H1 (cell line): ENCODE data around the gene SULF2. TPM values are rescaled to one million over a fixed set of nuclear protein-coding genes. Genes with fewer than 3 reads are reported as not detected.

ENCODE experiments used
- CTCF ChIA-PET: fragments of 300-600 bp; sonication (Branson Sonifier 250); formaldehyde crosslinking; loops from one replicate; lab custom pipeline; 2021; ENCODE audit not compliant: partially characterized antibody; lab: Charles Lee
- POLR2A ChIA-PET: fragments of 300-600 bp; sonication (Branson Sonifier 250); formaldehyde crosslinking; loops from one replicate; lab custom pipeline; 2021; ENCODE audit warnings: inconsistent platforms; ENCODE audit not compliant: partially characterized antibody; lab: Charles Lee
- DNase-seq, 2 experiments: peaks; one replicate each; pipeline versions ENCODE4 v3.0.0 to v3.0.0-alpha.2; 2010 to 2022; ENCODE audit warnings: low spot score in 2 of 2, low read depth in 1 of 2, mixed read lengths in 1 of 2
- FAIRE-seq: peaks from 2 replicates; lab custom pipeline; 2011; peaks lifted over from hg19 to GRCh38; lab: Jason Lieb, UNC
- H2AFZ ChIP-seq: 2 replicates; pipeline ENCODE4 v1.8.1; 2012; ENCODE audit warnings: low read length, inconsistent platforms
- H2AK5ac ChIP-seq: 2 replicates; pipeline ENCODE4 v1.6.1; 2013; ENCODE audit warnings: low read depth, low read length
- H2BK120ac ChIP-seq: replicated peaks from 2 replicates; pipeline ENCODE3; 2013; ENCODE audit warnings: low read depth, low read length, inconsistent platforms
- H2BK12ac ChIP-seq: 2 replicates; pipeline ENCODE4 v1.6.1; 2013; ENCODE audit warnings: low read depth, low read length
- H2BK15ac ChIP-seq: 2 replicates; pipeline ENCODE4 v1.6.1; 2013; ENCODE audit warnings: low read length
- H2BK20ac ChIP-seq: 2 replicates; pipeline ENCODE4 v1.6.1; 2013; ENCODE audit warnings: low read length
- H2BK5ac ChIP-seq: 2 replicates; pipeline ENCODE4 v1.6.1; 2013; ENCODE audit warnings: low read depth, low read length
- H3K14ac ChIP-seq: 2 replicates; pipeline ENCODE4 v1.6.1; 2013; ENCODE audit warnings: inconsistent platforms; ENCODE audit not compliant: insufficient read length
- H3K18ac ChIP-seq: 2 replicates; pipeline ENCODE4 v1.6.1; 2013; ENCODE audit warnings: low read length; ENCODE audit errors: extremely low read depth
- H3K23ac ChIP-seq: 2 replicates; pipeline ENCODE4 v1.6.1; 2013; ENCODE audit warnings: inconsistent platforms; ENCODE audit not compliant: insufficient read length
- H3K23me2 ChIP-seq: 2 replicates; pipeline ENCODE4 v1.6.1; 2013; ENCODE audit warnings: low read depth, low read length
- H3K27ac ChIP-seq: 2 replicates; pipeline ENCODE4 v1.6.1; 2011; ENCODE audit warnings: low read depth, low read length, inconsistent platforms
- H3K27me3 ChIP-seq, 4 experiments: replicated peaks in 1 of 4; 1 replicate in 1 of 4; 2 replicates in 3 of 4; pipeline versions ENCODE4 v1.6.1 to v1.8.1; 2011 to 2013; ENCODE audit warnings: low read length in 3 of 4, mild to moderate bottlenecking in 3 of 4, inconsistent platforms in 2 of 4, mixed read lengths in 2 of 4, moderate library complexity in 1 of 4; ENCODE audit not compliant: control insufficient read depth in 3 of 4, insufficient read depth in 3 of 4; ENCODE audit errors: extremely low read depth in 1 of 4
- H3K36me3 ChIP-seq, 4 experiments: 2 replicates each; pipeline versions ENCODE4 v1.6.1 to v1.8.1; 2011 to 2013; ENCODE audit warnings: mild to moderate bottlenecking in 4 of 4, low read length in 3 of 4, moderate library complexity in 2 of 4, control low read depth in 1 of 4, inconsistent platforms in 1 of 4; ENCODE audit not compliant: insufficient read depth in 4 of 4, control insufficient read depth in 2 of 4
- H3K4ac ChIP-seq: replicated peaks from 2 replicates; pipeline ENCODE3; 2013; ENCODE audit warnings: low read length, low read depth, mixed read lengths, inconsistent platforms; ENCODE audit not compliant: insufficient read length
- H3K4me1 ChIP-seq, 4 experiments: replicated peaks in 1 of 4; 1 replicate in 1 of 4; 2 replicates in 3 of 4; pipeline versions ENCODE4 v1.6.1 to v1.8.1; 2011 to 2013; ENCODE audit warnings: low read length in 3 of 4, inconsistent platforms in 2 of 4, mixed read lengths in 1 of 4; ENCODE audit not compliant: insufficient read depth in 4 of 4, control insufficient read depth in 3 of 4
- H3K4me2 ChIP-seq, 2 experiments: 2 replicates each; pipeline versions ENCODE4 v1.6.1 to v1.8.1; 2011 to 2013; ENCODE audit warnings: low read depth in 2 of 2, low read length in 2 of 2, control low read depth in 1 of 2, inconsistent platforms in 1 of 2, mild to moderate bottlenecking in 1 of 2; ENCODE audit not compliant: insufficient read depth in 1 of 2
- H3K4me3 ChIP-seq, 4 experiments: fragments of 200-600, 300-600 bp in 1 of 4; sonication (generic), shearing (Covaris generic), sonication (Bioruptor Twin) in 1 of 4; 2 replicates each; pipeline versions ENCODE4 v1.5.1 to v1.8.1; 2011 to 2016; ENCODE audit warnings: low read length in 4 of 4, low read depth in 3 of 4, control low read depth in 2 of 4, inconsistent platforms in 2 of 4, mild to moderate bottlenecking in 2 of 4, mixed read lengths in 1 of 4, moderate library complexity in 1 of 4; ENCODE audit not compliant: insufficient read depth in 2 of 4; ENCODE audit errors: extremely low read depth in 1 of 4
- H3K56ac ChIP-seq: replicated peaks from 2 replicates; pipeline ENCODE3; 2013; ENCODE audit warnings: low read depth, mild to moderate bottlenecking, mixed read lengths, low read length, inconsistent platforms; ENCODE audit not compliant: insufficient read length
- H3K79me1 ChIP-seq: 2 replicates; pipeline ENCODE4 v1.6.1; 2013; ENCODE audit warnings: low read depth, low read length, control low read depth
- H3K79me2 ChIP-seq, 2 experiments: 2 replicates each; pipeline versions ENCODE4 v1.6.1 to v1.8.1; 2012 to 2013; ENCODE audit warnings: low read length in 2 of 2, mild to moderate bottlenecking in 2 of 2, inconsistent platforms in 1 of 2; ENCODE audit not compliant: insufficient read depth in 2 of 2, control insufficient read depth in 1 of 2
- H3K9ac ChIP-seq, 4 experiments: replicated peaks in 1 of 4; 1 replicate in 1 of 4; 2 replicates in 3 of 4; pipeline versions ENCODE4 v1.6.1 to v1.8.1; 2011 to 2013; ENCODE audit warnings: low read depth in 3 of 4, low read length in 3 of 4, control low read depth in 2 of 4, mild to moderate bottlenecking in 2 of 4, moderate library complexity in 2 of 4, inconsistent platforms in 1 of 4; ENCODE audit errors: extremely low read depth in 1 of 4
- H3K9me3 ChIP-seq, 2 experiments: 2 replicates each; pipeline versions ENCODE4 v1.6.1 to v1.8.1; 2012 to 2013; ENCODE audit warnings: mild to moderate bottlenecking in 2 of 2, moderate library complexity in 2 of 2, control low read depth in 1 of 2, inconsistent platforms in 1 of 2, low read depth in 1 of 2, low read length in 1 of 2, mixed read lengths in 1 of 2; ENCODE audit not compliant: insufficient read depth in 2 of 2
- H4K20me1 ChIP-seq, 2 experiments: replicated peaks in 1 of 2; 2 replicates each; pipeline versions ENCODE3 to v1.8.1; 2011 to 2013; ENCODE audit warnings: inconsistent platforms in 2 of 2, low read length in 2 of 2, mild to moderate bottlenecking in 1 of 2; ENCODE audit not compliant: insufficient read depth in 2 of 2, control insufficient read depth in 1 of 2
- H4K5ac ChIP-seq: 2 replicates; pipeline ENCODE4 v1.6.1; 2013; ENCODE audit warnings: low read length, low read depth, mixed read lengths, inconsistent platforms; ENCODE audit not compliant: insufficient read length
- H4K8ac ChIP-seq: 2 replicates; pipeline ENCODE4 v1.8.0; 2013; ENCODE audit warnings: mild to moderate bottlenecking, moderate library complexity, low read length, inconsistent platforms; ENCODE audit not compliant: insufficient read depth; ENCODE audit errors: extremely low read depth
- H4K91ac ChIP-seq: replicated peaks from 2 replicates; pipeline ENCODE3; 2013; ENCODE audit warnings: low read length, mixed read lengths, inconsistent platforms; ENCODE audit not compliant: insufficient read length
- BRCA1 ChIP-seq: IDR thresholded peaks from 2 replicates; pipeline ENCODE4 v1.6.1; 2012; ENCODE audit warnings: low read depth, low read length, improper control_type of control experiment
- CBX5 ChIP-seq: fragments of 300-800, 300-1000 bp; sonication (generic); IDR thresholded peaks from 2 replicates; pipeline ENCODE4 v1.7.1; 2016; ENCODE audit warnings: antibody characterized with exemption, low read length, low read depth
- CEBPB ChIP-seq: IDR thresholded peaks from 2 replicates; pipeline ENCODE4 v1.6.1; 2012; ENCODE audit warnings: low read depth, low read length
- CREB1 ChIP-seq: IDR thresholded peaks from 2 replicates; pipeline ENCODE4 v1.6.1; 2012; ENCODE audit warnings: inconsistent platforms
- CTBP2 ChIP-seq: IDR thresholded peaks from 2 replicates; pipeline ENCODE4 v1.7.0; 2011; ENCODE audit warnings: borderline replicate concordance, mild to moderate bottlenecking, moderate library complexity, mixed read lengths, low read length; ENCODE audit not compliant: insufficient read depth, insufficient read length
- EP300 ChIP-seq, 2 experiments: IDR thresholded peaks; 1 replicate in 1 of 2; 2 replicates in 1 of 2; pipeline ENCODE4 v1.6.1; 2011 to 2012; ENCODE audit warnings: low read depth in 2 of 2, low read length in 2 of 2, mild to moderate bottlenecking in 2 of 2, borderline replicate concordance in 1 of 2, inconsistent platforms in 1 of 2, moderate library complexity in 1 of 2
- EZH2 ChIP-seq: fragments of 200-600 bp; sonication (generic); IDR thresholded peaks from 2 replicates; pipeline ENCODE4 v1.7.1; 2012; ENCODE audit warnings: low read depth, mild to moderate bottlenecking, moderate library complexity, low read length, inconsistent platforms; ENCODE audit not compliant: severe bottlenecking
- KDM1A ChIP-seq: fragments of 200-600, 300-600 bp; sonication (generic); IDR thresholded peaks from 2 replicates; pipeline ENCODE4 v1.7.1; 2016; ENCODE audit warnings: mild to moderate bottlenecking, low read length, borderline replicate concordance
- NANOG ChIP-seq: IDR thresholded peaks from 2 replicates; pipeline ENCODE4 v1.6.1; 2011; ENCODE audit warnings: low read length, low read depth, mild to moderate bottlenecking, inconsistent platforms; ENCODE audit not compliant: insufficient read depth, poor library complexity, severe bottlenecking
- NRF1 ChIP-seq: IDR thresholded peaks from 2 replicates; pipeline ENCODE4 v1.6.1; 2011; ENCODE audit warnings: mild to moderate bottlenecking, low read depth, low read length, improper control_type of control experiment
- POU5F1 ChIP-seq: IDR thresholded peaks from 2 replicates; pipeline ENCODE4 v1.6.1; 2011; ENCODE audit warnings: low read depth, mild to moderate bottlenecking, low read length, moderate library complexity
- SIN3A ChIP-seq, 2 experiments: IDR thresholded peaks in 1 of 2; conservative IDR thresholded peaks in 1 of 2; 2 replicates each; pipeline ENCODE4 v1.6.1; 2011 to 2012; ENCODE audit warnings: low read length in 2 of 2, improper control_type of control experiment in 1 of 2, low read depth in 1 of 2, mild to moderate bottlenecking in 1 of 2
- YY1 ChIP-seq: IDR thresholded peaks from 2 replicates; pipeline ENCODE4 v1.6.1; 2011; ENCODE audit warnings: low read depth, mild to moderate bottlenecking, low read length
- ZNF274 ChIP-seq: IDR thresholded peaks from 2 replicates; pipeline ENCODE4 v1.7.0; 2012; ENCODE audit warnings: low read length, borderline replicate concordance; ENCODE audit errors: extremely low read depth
- WGBS, 2 experiments: shearing (Covaris generic) in 1 of 2; methylation state at CpG; one replicate each; pipeline versions ENCODE4 v1.1.6 to v1.1.7; 2013 to 2015; ENCODE audit warnings: low lambda C conversion rate in 2 of 2, mixed read lengths in 2 of 2, inconsistent platforms in 1 of 2, low coverage in 1 of 2, missing lambda C conversion rate in 1 of 2; ENCODE audit not compliant: insufficient replicate concordance in 2 of 2, insufficient coverage in 1 of 2, insufficient read length in 1 of 2; ENCODE audit errors: extremely low coverage in 1 of 2, missing lambda C conversion rate in 1 of 2; 5-methylcytosine and 5-hydroxymethylcytosine counted together
- polyA plus RNA-seq, 7 experiments: library from polyadenylated mRNA; depleted of rRNA in 3 of 7; stranded (reverse) in 5 of 7; unstranded in 2 of 7; fragments of >200 nt in 5 of 7; fragments of 200-250 nt in 2 of 7; gene quantifications; 1 replicate in 5 of 7; 2 replicates in 1 of 7; 4 replicates in 1 of 7; pipeline versions ENCODE4 v1.2.1 to v1.2.3, GENCODE V29; 2011 to 2013; ENCODE audit warnings: missing spikeins in 2 of 7, mixed read lengths in 2 of 7
- total RNA-seq: library from RNA; stranded (reverse); fragmentation: NEBNext Ultra II Directional; extraction: Animal tissue kit (Norgen Biotek cat#: 25700); gene quantifications from 2 replicates; pipeline ENCODE4 v1.2.1, GENCODE V29; 2021

The SULF2 gene
- total and polyA plus RNA-seq, 2 of the 8 experiments (the other 6 are each of a cell fraction or from before 2014, with no cell fraction given), result 15.7 to 28.2 TPM

DNA sequence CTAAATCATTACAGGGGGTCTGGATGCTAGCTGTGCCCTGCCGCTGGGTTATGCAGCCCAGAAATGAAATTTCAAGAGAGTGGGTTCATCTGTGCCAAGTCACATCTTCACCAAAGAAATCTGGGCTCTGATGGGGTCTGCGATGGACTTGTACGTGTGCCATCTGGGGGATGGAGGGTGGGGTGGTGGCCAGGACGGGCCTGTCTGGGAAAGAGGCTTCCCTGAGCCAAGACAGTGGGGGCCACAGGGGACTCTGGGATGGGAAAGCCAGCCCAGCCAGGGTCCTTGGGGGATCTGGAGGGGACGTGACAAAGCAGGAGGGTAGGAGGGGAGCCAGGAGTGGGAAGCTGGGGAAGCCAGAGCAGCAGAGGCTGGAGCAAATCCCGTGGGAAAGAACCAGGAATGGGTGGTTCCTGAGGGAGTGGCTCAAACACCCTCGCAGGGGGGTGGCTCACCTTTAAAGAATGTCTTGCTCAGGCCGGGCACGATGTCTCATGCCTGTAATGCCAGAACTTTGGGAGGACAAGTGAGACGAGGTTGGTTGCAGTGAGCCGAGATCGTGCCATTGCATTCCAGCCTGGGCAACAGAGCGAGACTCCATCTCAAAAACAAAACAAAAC is 36.3 kb upstream of the SULF2 start:
- H3K4me1 ChIP-seq, result peaks cover 0 to 3% (median 1%) of the 10 kb centered on the region in 4 experiments; a peak in 2 of 7 replicates
- no peak overlapping the region for H3K4me3 ChIP-seq
- no peak overlapping the region for H3K23ac ChIP-seq
- no peak overlapping the region for H3K14ac ChIP-seq
- no peak for DNase-seq
- no peaks in the 10 kb centered on the region for H3K27me3 ChIP-seq
- FAIRE-seq, result no peak
- H2BK12ac ChIP-seq, result no peak overlapping the region
- no peaks in the 10 kb centered on the region for H3K79me2 ChIP-seq
- ChIA-PET CTCF (no interaction called here), POLR2A (no interaction called here)
- H3K4ac ChIP-seq, result no peak overlapping the region
- WGBS, 2 experiments, result 88% methylated on average over 13 of the region's 13 CpGs; no CpG with 5 or more reads in 1 of the 2 experiments
- no peak overlapping the region for H3K4me2 ChIP-seq
- H3K56ac ChIP-seq, result no peak overlapping the region
- no peak overlapping the region for H4K5ac ChIP-seq
- no peak overlapping the region for H4K8ac ChIP-seq
- H2AK5ac ChIP-seq, result no peak overlapping the region
- no peak overlapping the region for H3K9ac ChIP-seq
- no peaks in the 10 kb centered on the region for H3K79me1 ChIP-seq
- no peak overlapping the region for H2BK120ac ChIP-seq
- H3K9me3 ChIP-seq, result no peaks in the 10 kb centered on the region
- H4K20me1 ChIP-seq, result no peaks in the 10 kb centered on the region
- H3K18ac ChIP-seq, result no peak overlapping the region
- no peak overlapping the region for H2BK15ac ChIP-seq
- H2AFZ ChIP-seq, result no peak overlapping the region
- no peak overlapping the region for H2BK20ac ChIP-seq
- no peak overlapping the region for H2BK5ac ChIP-seq
- H4K91ac ChIP-seq, result no peak overlapping the region
- no peaks in the 10 kb centered on the region for H3K23me2 ChIP-seq
- H3K27ac ChIP-seq, result no peak overlapping the region
- no peaks in the 10 kb centered on the region for H3K36me3 ChIP-seq
- TF ChIP-seq ZNF274 (no peak), BRCA1 (no peak), EP300 (IDR thresholded peaks at IDR 0.05; ENCODE audit: borderline replicate concordance in 1 of 2, low read depth in 2 of 2, low read length in 2 of 2) (no peak), EZH2 (no peak), NRF1 (no peak), SIN3A (conservative IDR thresholded peaks at IDR 0.05 in 1 of 2, IDR thresholded peaks at IDR 0.05 in 1 of 2; ENCODE audit: low read depth in 1 of 2, low read length in 2 of 2) (no peak), CREB1 (no peak), CTBP2 (no peak), NANOG (no peak), KDM1A (no peak), CBX5 (no peak), YY1 (no peak), CEBPB (no peak), POU5F1 (no peak)
